A549 (cell line): ENCODE measurements around the gene TCFL5. TPM values are rescaled to one million over a fixed set of nuclear protein-coding genes. Genes with fewer than 3 reads are reported as not detected.

Experiments
- ATAC-seq, 2 experiments: fragments of 200-7000 bp in 1 of 2; fragments of >200 bp in 1 of 2; cut with Nextera tagmentation in 1 of 2; cut with Tn5 transposase in 1 of 2; 3 replicates each; pipeline versions ENCODE4 v1.8.0 to v1.9.1; 2018 to 2020; ENCODE audit warnings: mild to moderate bottlenecking in 1 of 2, moderate library complexity in 1 of 2
- CTCF ChIA-PET: fragments of 300-600 bp; sonication (Branson Sonifier 250); formaldehyde crosslinking; extraction: SDS; loops from one replicate; lab custom pipeline; 2021; ENCODE audit warnings: antibody characterized with exemption, inconsistent platforms; lab: Yijun Ruan, JAX
- POLR2A ChIA-PET: fragments of 350-600 bp; formaldehyde crosslinking; extraction: SDS; loops from one replicate; lab custom pipeline; 2021; ENCODE audit warnings: antibody characterized with exemption, inconsistent platforms; lab: Yijun Ruan, JAX
- DNase-seq, 2 experiments: peaks; one replicate each; pipeline versions ENCODE4 v3.0.0 to v3.0.0-alpha.2; 2011 to 2016; ENCODE audit warnings: low read depth in 1 of 2, low spot score in 1 of 2
- FAIRE-seq: peaks from 2 replicates; lab custom pipeline; 2011; peaks lifted over from hg19 to GRCh38; lab: Jason Lieb, UNC
- H3K27ac ChIP-seq, 2 experiments: fragments of >200 bp; sonication (Bioruptor Twin); formaldehyde crosslinking; 3 replicates each; pipeline ENCODE4 v1.5.1; 2016 to 2017
- H3K4me1 ChIP-seq: fragments of >200 bp; sonication (Bioruptor Twin); formaldehyde crosslinking; 3 replicates; pipeline ENCODE4 v1.6.1; 2016
- H3K4me2 ChIP-seq: fragments of >200 bp; sonication (Bioruptor Twin); formaldehyde crosslinking; 3 replicates; pipeline ENCODE4 v1.6.1; 2016
- H3K4me3 ChIP-seq: fragments of >200 bp; sonication (Bioruptor Twin); formaldehyde crosslinking; 3 replicates; pipeline ENCODE4 v1.5.1; 2016
- H3K9me3 ChIP-seq: fragments of >200 bp; sonication (Bioruptor Twin); formaldehyde crosslinking; 3 replicates; pipeline ENCODE4 v1.6.1; 2016
- BHLHE40 ChIP-seq: IDR thresholded peaks from 2 replicates; pipeline ENCODE4 v1.6.1; 2012; ENCODE audit warnings: low read depth, low read length, inconsistent platforms
- CBX2 ChIP-seq: fragments of 200-600 bp; sonication (generic); IDR thresholded peaks from 2 replicates; pipeline ENCODE4 v1.6.1; 2016; ENCODE audit warnings: low read depth, mild to moderate bottlenecking, borderline replicate concordance
- CHD2 ChIP-seq: fragments of 150-350 bp; IDR thresholded peaks from 2 replicates; pipeline ENCODE4 v1.6.1; 2014; ENCODE audit warnings: low read length; ENCODE audit not compliant: partially characterized antibody
- CHD4 ChIP-seq: fragments of 200-600 bp; sonication (generic); IDR thresholded peaks from 2 replicates; pipeline ENCODE4 v1.6.1; 2016; ENCODE audit warnings: antibody characterized with exemption, mild to moderate bottlenecking, borderline replicate concordance
- EP300 ChIP-seq, 2 experiments: fragments of >200 bp; sonication (Bioruptor Twin); formaldehyde crosslinking; IDR thresholded peaks; 2 replicates in 1 of 2; 3 replicates in 1 of 2; pipeline ENCODE4 v1.6.1; 2016 to 2017
- FOSL2 ChIP-seq, 2 experiments: fragments of 450-650 bp in 1 of 2; fragments of >200 bp in 1 of 2; sonication (Bioruptor Twin) in 1 of 2; formaldehyde crosslinking; IDR thresholded peaks; 2 replicates each; pipeline versions ENCODE4 v1.5.0 to v1.6.1; 2016 to 2020; ENCODE audit warnings: mild to moderate bottlenecking in 1 of 2, moderate library complexity in 1 of 2
- HES2 ChIP-seq: fragments of >200 bp; sonication (Bioruptor Twin); formaldehyde crosslinking; IDR thresholded peaks from 2 replicates; pipeline ENCODE4 v1.6.1; 2016
- HMGXB4 ChIP-seq: fragments of 250-450 bp; sonication (Bioruptor Pico); IDR thresholded peaks from 2 replicates; pipeline ENCODE4 v1.5.0; 2021; ENCODE audit warnings: mild to moderate bottlenecking, moderate library complexity, borderline replicate concordance
- HOXA7 ChIP-seq: fragments of 250-450 bp; sonication (Bioruptor Pico); IDR thresholded peaks from 2 replicates; pipeline ENCODE4 v1.5.0; 2020; ENCODE audit warnings: mild to moderate bottlenecking, moderate library complexity
- HOXB13 ChIP-seq: fragments of 250-450 bp; sonication (Bioruptor Pico); IDR thresholded peaks from 2 replicates; pipeline ENCODE4 v1.5.0; 2020; ENCODE audit warnings: low read depth, mild to moderate bottlenecking, moderate library complexity
- HOXB5 ChIP-seq: fragments of 250-450 bp; sonication (Bioruptor Pico); IDR thresholded peaks from 2 replicates; pipeline ENCODE4 v1.5.0; 2020; ENCODE audit warnings: mild to moderate bottlenecking, moderate library complexity
- JUN ChIP-seq, 2 experiments: fragments of >200 bp; sonication (Bioruptor Twin); formaldehyde crosslinking; IDR thresholded peaks; 2 replicates in 1 of 2; 3 replicates in 1 of 2; pipeline ENCODE4 v1.6.1; 2016 to 2017
- KDM1A ChIP-seq: fragments of 200-600 bp; sonication (generic); IDR thresholded peaks from 2 replicates; pipeline ENCODE4 v1.6.1; 2016; ENCODE audit warnings: low read depth, mild to moderate bottlenecking
- MAZ ChIP-seq: fragments of 150-350 bp; IDR thresholded peaks from 2 replicates; pipeline ENCODE4 v1.6.1; 2014; ENCODE audit warnings: antibody characterized with exemption, low read depth, low read length, borderline replicate concordance
- MYC ChIP-seq: IDR thresholded peaks from 2 replicates; pipeline ENCODE4 v1.6.1; 2012; ENCODE audit warnings: mild to moderate bottlenecking, inconsistent platforms, low read length, improper control_type of control experiment, borderline replicate concordance
- NPAS2 ChIP-seq: fragments of 250-450 bp; sonication (Bioruptor Pico); IDR thresholded peaks from 2 replicates; pipeline ENCODE4 v1.8.0; 2022; ENCODE audit warnings: mild to moderate bottlenecking, moderate library complexity, borderline replicate concordance
- NR3C1 ChIP-seq: fragments of >200 bp; sonication (Bioruptor Twin); formaldehyde crosslinking; IDR thresholded peaks from 3 replicates; pipeline ENCODE4 v1.6.1; 2017
- PBX3 ChIP-seq: IDR thresholded peaks from 2 replicates; pipeline ENCODE4 v1.6.1; 2012
- RCOR1 ChIP-seq: fragments of 150-350 bp; IDR thresholded peaks from 2 replicates; pipeline ENCODE4 v1.6.1; 2014; ENCODE audit warnings: antibody characterized with exemption, low read length, low read depth
- RNF2 ChIP-seq: fragments of 200-600 bp; sonication (generic); IDR thresholded peaks from 2 replicates; pipeline ENCODE4 v1.6.1; 2016; ENCODE audit warnings: low read depth, mild to moderate bottlenecking, antibody characterized with exemption, moderate library complexity, borderline replicate concordance
- SREBF2 ChIP-seq: fragments of 450-650 bp; IDR thresholded peaks from 2 replicates; pipeline ENCODE4 v1.6.1; 2014; ENCODE audit warnings: mild to moderate bottlenecking, moderate library complexity
- TFCP2L1 ChIP-seq: fragments of 250-450 bp; sonication (Bioruptor Pico); IDR thresholded peaks from 2 replicates; pipeline ENCODE4 v1.5.0; 2021; ENCODE audit warnings: mild to moderate bottlenecking
- WGBS: methylation state at CpG from one replicate; pipeline ENCODE4 v1.1.6; 2017; ENCODE audit errors: missing lambda C conversion rate; 5-methylcytosine and 5-hydroxymethylcytosine counted together
- polyA plus RNA-seq, 4 experiments: library from polyadenylated mRNA; depleted of rRNA in 3 of 4; stranded (reverse); fragments of >200 nt; fragmentation: RNase III in 1 of 4; extraction: RNeasy Plus Mini Kit Qiagen cat#74134 plus additional on column Dnase treatment in 1 of 4; gene quantifications; 2 replicates in 3 of 4; 3 replicates in 1 of 4; pipeline ENCODE4 v1.2.3, GENCODE V29; 2011 to 2017

TCFL5 gene
- polyA plus RNA-seq, 2 of the 4 experiments (the other 2 are of a cell fraction) = 5.6 to 7.1 TPM

GRCh38 chr20:62831854-62832211, 29.8 kb downstream of the TCFL5 start:
- FAIRE-seq (no peak), DNase-seq (no peak), ATAC-seq (peak in 1 of 2 experiments; percentile 26; a peak in 3 of 6 replicates)
- CTCF ChIA-PET = interaction anchor here (1.0 to 1.9 kb wide), 5 partner anchors 9 to 177 kb away, joined by 4 to 7 read pairs (median 4); no protein-coding TSS in a partner anchor
- WGBS = 84% methylated on average over 10 of the region's 10 CpGs
- H3K4me1 ChIP-seq = peaks cover 16% of the 10 kb centered on the region; the same call in 2 of the 3 replicates
- H3K4me3 ChIP-seq = no peak overlapping the region
- no peak for TF ChIP-seq CHD2
- TF ChIP-seq CHD4 = no peak
- TF ChIP-seq HES2 = no peak
- no peak for TF ChIP-seq NR3C1
- TF ChIP-seq KDM1A = no peak
- H3K4me2 ChIP-seq = no peak overlapping the region
- H3K9me3 ChIP-seq = no peaks in the 10 kb centered on the region
- H3K27ac ChIP-seq = peak overlapping the region in 1 of 2 experiments; percentile 24; a peak in 1 of 6 replicates
- POLR2A ChIA-PET = no interaction called here

- H3K4me1 ChIP-seq = peaks cover 16% of the 10 kb centered on the region; the same call in 2 of the 3 replicates
- H3K4me2 ChIP-seq = no peak overlapping the region
- POLR2A ChIA-PET = no interaction called here
- CTCF ChIA-PET = interaction anchor here (1.9 kb wide), 1 partner anchor 10 kb away, joined by 4 read pairs; no protein-coding TSS in a partner anchor
- TF ChIP-seq CBX2 (no peak), FOSL2 (IDR thresholded peaks at IDR 0.05) (no peak), FOSL2 (CRISPR knock-in tag; IDR thresholded peaks at IDR 0.05) (no peak), JUN (IDR thresholded peaks at IDR 0.05) (no peak), BHLHE40 (no peak)
- no peak for ATAC-seq
- 84% methylated on average over 9 of the region's 10 CpGs for WGBS
- no peak overlapping the region for H3K27ac ChIP-seq
- H3K9me3 ChIP-seq = no peaks in the 10 kb centered on the region
- FAIRE-seq = no peak
- DNase-seq = no peak
- no peak overlapping the region for H3K4me3 ChIP-seq
These were observed 30.2 kb downstream of the TCFL5 start for GRCh38 chr20:62831361-62831788.

GRCh38 chr20:62830821-62831220, 30.8 kb downstream of the TCFL5 start:
- no peak overlapping the region for H3K4me3 ChIP-seq
- POLR2A ChIA-PET = no interaction called here
- CTCF ChIA-PET = interaction anchor here (0.6 kb wide), 1 partner anchor 8 kb away, joined by 3 read pairs; no protein-coding TSS in a partner anchor
- TF ChIP-seq HMGXB4 = no peak
- no peak for TF ChIP-seq PBX3
- TF ChIP-seq TFCP2L1 (CRISPR knock-in tag) = no peak
- no peak for TF ChIP-seq FOSL2 (IDR thresholded peaks at IDR 0.05)
- no peak for TF ChIP-seq FOSL2 (CRISPR knock-in tag; IDR thresholded peaks at IDR 0.05)
- no peak for TF ChIP-seq HOXB13 (CRISPR knock-in tag)
- no peak for TF ChIP-seq RNF2
- no peak for TF ChIP-seq SREBF2
- no peak for TF ChIP-seq RCOR1
- no peak for TF ChIP-seq JUN (IDR thresholded peaks at IDR 0.05)
- no peak for TF ChIP-seq CBX2
- no peak for TF ChIP-seq NR3C1
- no peak for TF ChIP-seq MAZ
- no peak for TF ChIP-seq EP300 (IDR thresholded peaks at IDR 0.05)
- TF ChIP-seq HOXA7 (CRISPR knock-in tag) = no peak
- TF ChIP-seq NPAS2 (CRISPR knock-in tag) = no peak
- no peak for TF ChIP-seq HOXB5 (CRISPR knock-in tag)
- TF ChIP-seq MYC = no peak
- no peak for TF ChIP-seq KDM1A
- ATAC-seq (no peak), FAIRE-seq (no peak), DNase-seq (no peak)
- peaks cover 16% of the 10 kb centered on the region; the same call in 2 of the 3 replicates for H3K4me1 ChIP-seq
- no peaks in the 10 kb centered on the region for H3K9me3 ChIP-seq
- no peak overlapping the region for H3K4me2 ChIP-seq
- H3K27ac ChIP-seq = 0 out of 6 replicates have a peak overlapping the region, but pooled peaks of 1 of the 2 experiments have one; percentile 4
- 90% methylated on average over 13 of the region's 22 CpGs for WGBS
